HG03196 (cell line): ENCODE results near the gene GUCY1A2.
"Not testable (repeated sequence)": the region's sequence is repeated elsewhere in the genome, so short reads cannot be mapped to it uniquely, and the experiment has no call there.

Experiments used
- ATAC-seq: cut with Tn5 transposase; IDR thresholded peaks from one replicate; pipeline ENCODE4 v1.9.1; 2021; ENCODE audit not compliant: unreplicated experiment

The GUCY1A2 gene

DNA sequence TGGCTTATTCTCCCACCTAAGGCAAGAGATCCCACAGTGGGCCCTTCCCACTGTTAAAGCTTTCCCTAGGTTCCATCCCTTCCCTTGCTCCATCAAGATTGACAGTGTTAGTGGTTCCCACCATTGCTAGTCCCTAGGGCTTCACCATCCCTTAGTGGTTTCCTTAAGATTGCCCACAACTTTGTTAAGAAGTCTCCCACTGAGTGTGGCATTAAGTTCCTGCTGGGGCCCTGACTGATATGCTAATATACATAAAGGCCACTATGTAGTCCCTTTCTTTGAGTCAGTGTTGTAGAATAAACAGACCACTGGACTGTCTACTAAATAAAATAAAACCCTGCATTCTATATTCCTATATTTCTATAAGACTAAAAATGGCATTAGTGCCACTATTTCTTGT, 176.1 kb downstream of the GUCY1A2 start:
- ATAC-seq = no peak

- no peak for ATAC-seq
Observed at GRCh38 chr11:106840947-106841346, 177.3 kb downstream of the GUCY1A2 start.

DNA sequence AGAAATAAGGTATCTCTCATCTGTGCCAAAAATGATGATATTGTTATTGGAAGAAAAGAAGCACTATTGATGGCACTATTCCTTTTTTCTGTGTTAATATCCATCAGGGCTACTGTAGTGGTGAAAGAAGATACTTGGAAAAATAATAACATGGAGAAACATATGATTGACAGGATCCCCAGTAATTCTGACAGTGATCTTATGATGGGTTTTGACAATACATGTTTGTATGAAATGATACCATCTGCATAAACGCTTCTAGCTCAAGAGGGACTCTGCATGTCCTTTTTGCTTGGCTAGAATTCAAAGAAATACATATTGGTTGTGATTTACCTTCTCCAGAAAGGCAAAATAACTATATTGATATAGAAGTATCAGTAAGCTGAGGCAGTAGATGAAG, 178.1 kb downstream of the GUCY1A2 start:
- no peak for ATAC-seq

GRCh38 chr11:106834567-106834966, 183.7 kb downstream of the GUCY1A2 start:
- ATAC-seq = no peak

DNA sequence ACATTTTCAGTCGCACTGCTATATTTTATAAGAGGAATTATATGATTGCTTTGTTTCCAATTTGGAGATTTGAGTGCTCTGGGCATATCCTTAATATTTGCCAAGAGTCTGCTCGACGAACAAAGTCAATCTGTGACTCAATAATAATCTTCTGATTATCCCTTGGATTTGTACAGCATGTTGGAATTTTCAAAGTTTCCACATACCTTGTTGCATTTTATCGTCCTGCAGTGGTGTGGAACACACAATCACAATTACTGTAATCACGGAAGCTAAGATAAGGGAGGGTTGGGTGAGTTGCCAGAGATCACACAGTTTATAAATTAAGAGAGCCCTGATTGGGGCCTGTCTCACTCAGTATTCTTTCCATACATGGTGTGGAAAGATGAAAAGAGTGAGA, 189.3 kb downstream of the GUCY1A2 start:
- no peak for ATAC-seq

DNA sequence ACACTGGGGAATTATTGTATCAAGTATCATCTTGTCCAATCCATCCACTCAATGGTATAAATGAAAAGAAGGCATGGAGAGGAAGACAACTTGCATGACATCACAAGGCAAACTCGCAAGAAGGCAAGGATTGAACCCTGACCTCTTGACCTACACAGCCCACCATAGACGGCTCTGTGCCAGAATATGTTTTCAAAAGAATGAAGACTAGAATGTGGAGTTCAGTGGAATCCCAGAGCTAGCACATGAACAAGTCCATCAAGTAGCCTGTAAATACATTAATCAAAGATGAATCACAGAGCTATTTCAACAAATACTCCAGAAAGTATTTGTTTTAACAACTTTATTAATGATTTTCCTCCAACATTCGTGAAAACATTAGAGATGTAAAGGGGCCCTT, 189.7 kb downstream of the GUCY1A2 start:
- ATAC-seq = no peak

DNA sequence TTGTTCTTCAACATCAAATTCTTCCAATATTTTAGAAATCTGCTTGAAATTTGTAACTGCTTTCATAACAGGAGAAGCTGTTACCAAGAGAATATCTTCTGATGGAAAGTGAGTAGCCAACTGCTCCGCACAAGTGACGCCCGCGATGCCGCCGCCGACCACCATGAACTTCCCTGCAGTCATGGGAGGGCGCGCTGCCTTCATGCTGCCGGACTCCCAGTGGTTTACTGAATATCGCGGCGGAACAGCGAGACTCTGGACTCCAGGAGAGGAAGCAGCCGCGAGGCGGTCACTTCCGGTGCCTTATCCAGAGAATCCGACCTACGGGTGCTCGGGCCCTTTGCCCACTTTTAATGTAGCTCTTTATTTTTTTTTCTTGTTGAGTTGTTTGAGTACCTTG, 190.6 kb downstream of the GUCY1A2 start:
- ATAC-seq = no peak

GRCh38 chr11:106826558-106826957, 191.7 kb downstream of the GUCY1A2 start:
- not testable (repeated sequence) for ATAC-seq

GRCh38 chr11:106821826-106822225, 196.4 kb downstream of the GUCY1A2 start:
- no peak for ATAC-seq

- no peak for ATAC-seq
Observed at GRCh38 chr11:106821291-106821690, 197.0 kb downstream of the GUCY1A2 start.

DNA sequence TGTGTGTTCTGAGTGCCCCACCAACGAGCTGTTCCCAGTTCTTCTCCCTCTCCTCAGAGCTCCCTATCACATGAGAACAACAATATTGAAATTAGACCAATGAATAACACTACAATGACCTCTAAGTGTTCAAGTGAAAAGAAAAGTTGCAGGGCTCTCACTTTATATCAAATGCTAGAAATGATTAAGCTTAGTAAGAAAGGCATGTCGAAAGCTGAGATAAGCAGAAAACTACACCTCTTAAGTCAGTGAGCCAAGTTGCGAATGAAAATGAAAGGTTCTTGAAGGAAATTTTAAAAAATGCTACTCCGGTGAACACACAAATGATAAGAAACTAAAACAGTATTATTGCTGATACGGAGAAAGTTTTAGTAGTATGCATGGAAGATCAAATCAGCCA, 199.8 kb downstream of the GUCY1A2 start:
- no peak for ATAC-seq

DNA sequence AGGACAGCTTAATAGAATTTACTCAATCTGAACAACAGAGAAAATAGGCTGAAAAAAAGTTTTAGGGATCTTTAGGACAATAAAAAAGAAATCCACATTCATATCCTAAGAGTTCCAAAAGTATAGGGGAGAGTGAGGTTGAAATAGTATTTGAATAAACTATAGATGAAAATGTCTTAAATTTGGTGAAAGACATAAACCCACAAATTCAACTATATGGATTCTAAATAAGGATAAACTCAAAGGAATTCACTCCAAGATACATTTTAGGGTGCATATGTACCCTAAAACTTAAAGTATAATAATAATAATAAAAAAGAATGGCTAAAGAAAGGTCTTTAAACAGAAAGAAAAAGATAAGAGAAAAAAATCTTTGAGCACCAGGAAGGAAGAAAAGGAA, 203.1 kb downstream of the GUCY1A2 start:
- ATAC-seq = no peak

GRCh38 chr11:106813806-106814205, 204.5 kb downstream of the GUCY1A2 start:
- ATAC-seq = no peak

DNA sequence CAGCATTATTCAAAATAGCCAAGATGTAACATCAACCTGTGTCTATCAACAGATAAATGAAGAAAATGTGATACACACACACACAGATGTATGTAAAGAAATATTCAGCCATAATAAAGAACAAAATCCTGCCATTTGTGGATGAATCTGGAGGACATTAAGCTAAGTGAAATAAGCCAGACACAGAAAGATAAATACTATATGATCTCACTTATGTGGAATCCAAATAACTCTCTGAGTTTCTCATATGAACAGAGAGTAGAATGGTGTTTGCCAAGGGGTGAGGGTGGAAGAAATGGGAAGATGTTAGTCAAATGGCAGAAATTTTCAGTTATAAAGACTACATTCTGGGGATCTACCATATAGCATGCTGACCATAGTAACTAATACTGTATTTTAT, 224.2 kb downstream of the GUCY1A2 start:
- no peak for ATAC-seq

DNA sequence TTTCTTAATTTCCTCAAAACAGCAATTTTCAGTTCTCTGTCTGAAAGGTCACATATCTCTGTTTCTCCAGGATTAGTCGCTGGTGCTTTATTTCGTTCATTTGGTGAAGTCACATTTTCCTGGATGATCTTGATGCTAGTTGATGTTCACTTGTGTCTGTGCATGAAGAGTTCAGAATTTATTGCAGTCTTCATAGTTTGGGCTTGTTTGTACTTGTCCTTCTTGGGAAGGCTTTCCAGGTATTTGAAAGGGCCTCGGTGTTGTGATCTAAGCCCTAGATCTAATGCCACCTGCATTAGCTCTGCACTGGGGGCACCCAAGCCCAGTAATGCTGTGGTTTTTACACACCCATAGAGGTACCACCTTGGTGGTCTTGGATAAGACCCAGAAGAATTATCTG, 228.9 kb downstream of the GUCY1A2 start:
- no peak for ATAC-seq

GRCh38 chr11:106787454-106787853, 230.8 kb downstream of the GUCY1A2 start:
- no peak for ATAC-seq

GRCh38 chr11:106785913-106786650, 232.2 kb downstream of the GUCY1A2 start:
- ATAC-seq = no peak

GRCh38 chr11:106777302-106777701, 241.0 kb downstream of the GUCY1A2 start:
- ATAC-seq = not testable (repeated sequence)

DNA sequence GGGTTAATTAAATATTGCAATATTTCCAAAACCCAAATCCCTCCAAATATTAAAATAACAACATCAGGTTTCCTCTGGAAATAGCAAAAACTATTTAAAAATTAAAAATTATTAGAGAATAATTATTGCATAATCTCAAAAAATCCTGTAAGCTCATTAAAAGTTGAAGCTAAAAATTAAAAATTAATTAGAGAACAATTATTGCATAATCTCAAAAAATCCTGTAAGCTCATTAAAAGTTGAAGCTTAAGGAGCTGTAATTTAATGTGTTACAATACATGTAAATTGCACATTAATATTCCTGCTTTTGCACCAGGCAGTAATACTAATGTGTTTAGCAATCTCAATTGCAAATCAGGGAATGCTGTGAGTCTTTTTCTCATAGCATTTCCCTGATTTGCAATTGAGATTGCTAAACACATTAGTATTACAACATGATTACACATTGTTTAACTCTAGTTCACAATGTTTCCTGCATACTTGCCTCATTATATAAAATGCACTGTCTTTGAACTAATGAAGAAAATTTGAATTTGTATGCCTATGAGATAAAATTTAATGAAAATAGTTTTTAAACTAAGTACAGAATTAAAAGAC, 247.7 kb downstream of the GUCY1A2 start:
- no peak for ATAC-seq

DNA sequence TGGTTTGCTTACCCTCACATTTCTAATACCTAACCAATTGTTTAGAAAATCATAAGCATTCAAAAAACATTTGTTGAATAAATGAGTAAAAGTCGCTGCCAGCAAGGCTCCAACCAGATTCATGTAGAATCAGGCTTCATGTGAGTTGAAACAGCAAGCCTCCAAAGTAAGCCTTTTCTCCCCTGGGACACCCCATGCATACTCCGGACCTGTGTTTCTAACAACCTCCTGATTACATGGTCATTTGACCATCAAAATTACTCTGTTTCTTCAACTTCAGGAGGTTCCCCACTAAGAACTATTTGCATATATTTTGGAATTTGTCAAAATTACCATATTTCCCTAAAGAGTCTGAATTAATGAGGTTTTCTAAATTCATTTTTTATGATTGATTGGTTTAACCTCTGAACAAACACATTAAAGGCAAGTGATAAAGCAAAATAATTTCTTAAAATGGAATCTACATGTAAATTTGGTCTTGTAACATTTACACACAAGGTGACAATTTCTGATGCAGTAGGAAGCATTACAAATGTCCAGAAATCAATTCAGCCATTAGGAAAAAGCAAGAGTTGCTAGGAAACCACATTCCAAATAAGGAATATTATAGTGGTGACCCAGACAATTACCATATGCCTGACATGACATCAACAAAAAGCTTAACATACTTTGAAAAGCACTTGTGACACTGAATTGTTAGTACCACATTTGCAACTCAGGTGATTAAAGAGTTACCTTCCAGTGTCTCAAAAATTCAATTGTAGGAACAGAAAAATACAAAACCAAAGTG, 252.6 kb downstream of the GUCY1A2 start:
- no peak for ATAC-seq

- ATAC-seq = no peak
Observed at GRCh38 chr11:106763501-106763900, 254.8 kb downstream of the GUCY1A2 start.

GRCh38 chr11:106761745-106762144, 256.5 kb downstream of the GUCY1A2 start:
- ATAC-seq = no peak
